GM11168 (cell line): ENCODE data around the gene PACC1.
"Not testable (repeated sequence)": the region's sequence is repeated elsewhere in the genome, so short reads cannot be mapped to it uniquely, and the experiment has no call there.

ENCODE experiments used
- in situ Hi-C: fragments of 300-500 bp; cut with MboI; formaldehyde crosslinking; loops from one replicate; pipeline ENCODE4 v1.12.0; 2022; ENCODE audit warnings: low sequenced_read_pairs; ENCODE audit not compliant: unreplicated experiment

PACC1 gene

DNA sequence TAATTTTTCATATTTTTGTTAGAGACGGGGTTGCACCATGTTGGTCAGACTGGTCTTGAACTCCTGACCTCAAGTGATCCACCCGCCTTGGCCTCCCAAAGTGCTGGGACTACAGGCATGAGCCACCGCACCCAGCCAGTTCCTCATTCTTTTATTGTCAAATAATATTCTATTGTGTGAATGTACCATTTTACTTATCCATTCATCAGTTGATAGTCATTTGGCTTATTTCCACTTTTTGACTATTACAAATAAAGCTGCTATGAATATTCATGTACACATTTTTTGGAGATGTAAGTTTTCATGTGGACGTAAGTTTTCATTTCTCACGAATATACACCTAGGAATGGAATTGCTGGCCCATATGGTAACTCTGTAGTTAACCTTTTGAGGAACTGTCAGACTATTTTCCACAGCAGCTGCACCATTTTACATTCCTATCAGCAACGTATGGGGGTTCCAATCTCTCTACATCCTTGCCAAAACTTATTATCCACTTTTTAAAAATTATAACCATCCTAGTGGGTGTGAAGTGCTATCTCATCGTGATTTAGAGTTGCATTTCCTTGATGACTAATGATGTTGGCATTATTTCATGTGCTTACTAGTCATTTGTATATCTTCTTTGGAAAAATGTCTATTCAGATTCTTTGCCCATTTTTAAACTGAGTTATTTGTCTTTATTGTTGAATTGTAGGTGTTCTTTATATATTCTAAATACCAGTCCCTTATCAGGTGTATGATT, 12.7 kb downstream of the PACC1 start:
- in situ Hi-C loops: no loop called here

DNA sequence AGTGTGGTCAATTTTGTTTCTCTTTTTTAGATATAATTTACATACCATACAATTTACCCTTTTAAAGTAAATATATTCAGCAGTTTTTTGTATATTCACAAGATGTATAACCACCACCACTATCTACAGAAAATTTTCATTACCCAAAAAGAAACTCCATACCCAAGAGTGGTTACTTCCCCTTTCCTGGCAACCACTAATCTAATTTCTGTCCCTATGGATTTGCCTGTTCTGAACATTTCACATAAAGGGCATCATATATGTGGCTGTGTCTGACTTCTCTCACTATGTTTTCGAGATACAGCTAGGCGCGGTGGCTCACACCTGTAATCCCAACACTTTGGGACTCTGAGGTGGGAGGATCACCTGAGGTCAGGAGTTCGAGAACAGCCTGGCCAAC, 13.6 kb downstream of the PACC1 start:
- in situ Hi-C loops: no loop called here

DNA sequence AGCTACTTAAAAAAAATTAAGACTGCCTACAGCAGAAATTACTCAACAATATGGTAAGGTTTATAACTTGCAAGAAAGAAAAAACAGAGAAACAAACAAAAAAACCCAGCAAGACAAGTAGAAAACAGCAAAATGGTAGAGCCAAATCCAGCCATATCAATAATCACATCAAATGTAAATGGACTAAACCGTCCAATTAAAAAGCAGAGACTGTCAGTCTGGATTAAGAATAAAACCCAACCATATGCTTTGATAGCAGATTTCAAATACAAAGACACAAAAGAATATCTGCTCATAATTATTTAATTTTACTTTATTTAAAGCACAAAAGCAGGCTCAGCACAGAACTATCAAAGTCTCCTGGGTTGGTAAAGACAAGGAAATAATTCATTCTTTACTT, 17.5 kb downstream of the PACC1 start:
- in situ Hi-C loops: no loop called here

DNA sequence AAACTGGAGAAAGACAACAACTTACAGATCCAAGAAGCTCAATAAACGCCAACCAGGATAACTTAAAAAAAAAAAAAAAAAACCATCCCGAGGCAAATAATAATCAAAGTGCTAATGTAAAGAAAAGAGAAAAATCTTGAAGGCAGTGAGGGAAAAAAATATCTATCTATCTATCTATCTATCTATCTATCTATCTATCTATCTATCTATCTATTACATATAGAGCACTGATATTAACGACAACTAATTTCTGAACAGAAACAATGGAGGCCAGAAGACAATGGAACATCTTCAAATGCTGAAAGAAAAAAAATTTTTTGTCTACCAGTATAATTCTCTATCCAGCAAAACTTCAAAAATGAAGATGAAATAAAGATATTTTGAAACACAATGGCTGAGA, 18.0 kb downstream of the PACC1 start:
- in situ Hi-C loops: no loop called here

DNA sequence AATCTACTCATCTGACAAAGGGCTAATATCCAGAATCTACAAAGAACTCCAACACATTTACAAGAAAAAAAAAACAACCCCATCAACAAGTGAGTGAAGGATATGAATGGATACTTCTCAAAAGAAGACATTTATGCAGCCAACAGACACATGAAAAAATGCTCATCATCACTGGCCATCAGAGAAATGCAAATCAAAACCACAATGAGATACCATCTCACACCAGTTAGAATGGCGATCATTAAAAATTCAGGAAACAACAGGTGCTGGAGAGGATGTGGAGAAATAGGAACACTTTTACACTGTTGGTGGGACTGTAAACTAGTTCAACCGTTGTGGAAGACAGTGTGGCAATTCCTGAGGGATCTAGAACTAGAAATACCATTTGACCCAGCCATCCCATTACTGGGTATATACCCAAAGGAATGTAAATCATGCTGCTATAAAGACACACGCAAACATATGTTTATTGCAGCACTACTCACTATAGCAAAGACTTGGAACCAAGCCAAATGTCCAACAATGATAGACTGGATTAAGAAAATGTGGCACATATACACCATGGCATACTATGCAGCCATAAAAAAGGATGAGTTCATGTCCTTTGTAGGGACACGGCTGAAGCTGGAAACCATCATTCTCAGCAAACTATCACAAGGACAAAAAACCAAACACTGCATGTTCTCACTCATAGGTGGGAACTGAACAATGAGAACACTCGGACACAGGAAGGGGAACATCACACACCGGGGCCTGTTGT, 18.8 kb downstream of the PACC1 start:
- in situ Hi-C loops: not testable (repeated sequence)

DNA sequence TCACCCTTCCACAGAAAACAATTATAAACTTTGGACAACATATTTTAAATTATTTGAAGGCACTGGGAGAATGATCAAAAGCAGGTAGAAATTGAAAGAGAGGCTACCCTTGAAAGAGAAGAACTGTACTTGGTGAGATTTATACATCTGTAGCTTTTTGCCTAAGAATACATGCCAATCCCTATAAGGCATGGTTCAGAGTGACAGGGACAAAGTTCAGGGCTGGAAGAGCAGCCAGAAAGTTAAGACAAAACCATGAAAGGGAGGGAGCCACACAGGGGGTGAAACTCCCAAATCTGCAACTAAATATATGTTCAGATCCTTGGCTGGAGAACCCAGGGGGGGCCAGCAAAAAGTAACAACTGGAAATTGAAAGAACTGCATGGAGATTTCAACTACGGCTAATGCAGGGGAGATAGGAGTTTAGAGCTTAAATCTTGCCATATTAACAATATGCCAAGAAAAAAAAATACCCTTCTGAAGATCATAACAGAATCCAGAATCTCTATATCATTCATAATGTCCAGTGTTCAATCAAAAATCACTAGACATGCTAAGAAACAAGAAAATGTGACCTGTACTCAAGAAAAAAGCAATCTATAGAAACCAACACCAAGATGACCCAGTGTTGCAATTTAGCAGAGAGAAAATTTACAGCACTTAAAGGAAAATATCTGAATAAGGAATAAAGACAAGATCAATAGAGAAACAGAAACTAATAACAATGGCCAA, 25.5 kb downstream of the PACC1 start:
- in situ Hi-C loops: no loop called here

DNA sequence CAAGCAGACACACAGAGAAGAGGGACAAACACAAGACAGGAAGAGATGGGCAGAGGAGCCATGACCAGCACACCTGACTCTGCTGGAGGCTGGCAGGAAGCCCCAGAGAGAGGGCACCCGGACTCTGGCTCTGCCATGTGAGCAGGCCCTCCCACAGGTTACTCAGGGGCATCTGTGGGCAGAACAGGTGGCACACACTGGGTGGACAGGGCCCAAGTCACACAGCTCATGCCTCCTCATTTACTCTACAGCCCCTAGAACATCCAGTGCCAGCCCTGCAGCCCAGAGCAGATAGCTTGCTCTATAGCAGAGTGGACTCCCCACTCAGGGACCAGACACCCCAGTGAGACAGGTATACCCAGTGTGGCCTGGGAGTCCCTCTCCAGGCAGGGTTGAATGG, 28.7 kb downstream of the PACC1 start:
- in situ Hi-C loops: no loop called here

DNA sequence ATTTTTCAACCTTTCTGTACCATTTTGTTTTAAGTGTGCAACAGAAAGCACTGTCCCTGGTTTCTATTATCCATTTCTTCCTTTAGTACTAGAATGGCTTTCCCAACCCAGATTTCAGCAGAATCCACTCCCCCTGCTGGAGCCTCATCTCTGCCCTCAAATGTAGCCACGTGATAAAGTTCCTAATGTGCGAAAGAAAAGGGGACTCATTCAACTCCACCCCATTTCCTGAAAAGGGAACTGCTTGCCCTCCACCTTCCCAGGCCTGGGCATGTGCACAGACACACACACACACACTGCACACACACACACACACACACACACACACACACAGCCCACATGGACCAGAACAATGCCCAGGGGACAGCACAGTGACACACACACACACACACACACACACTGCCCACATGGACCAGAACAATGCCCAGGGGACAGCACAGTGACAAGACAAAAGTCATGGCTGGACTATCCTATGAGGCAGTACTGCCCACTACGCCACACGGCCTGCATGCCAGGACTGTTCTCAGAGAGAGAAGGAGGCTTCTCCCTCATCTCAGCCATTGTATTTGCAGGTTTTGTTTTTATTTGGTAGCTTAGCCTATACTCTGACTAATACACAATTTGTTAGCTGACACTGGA, 33.2 kb downstream of the PACC1 start:
- in situ Hi-C loops: no loop called here

DNA sequence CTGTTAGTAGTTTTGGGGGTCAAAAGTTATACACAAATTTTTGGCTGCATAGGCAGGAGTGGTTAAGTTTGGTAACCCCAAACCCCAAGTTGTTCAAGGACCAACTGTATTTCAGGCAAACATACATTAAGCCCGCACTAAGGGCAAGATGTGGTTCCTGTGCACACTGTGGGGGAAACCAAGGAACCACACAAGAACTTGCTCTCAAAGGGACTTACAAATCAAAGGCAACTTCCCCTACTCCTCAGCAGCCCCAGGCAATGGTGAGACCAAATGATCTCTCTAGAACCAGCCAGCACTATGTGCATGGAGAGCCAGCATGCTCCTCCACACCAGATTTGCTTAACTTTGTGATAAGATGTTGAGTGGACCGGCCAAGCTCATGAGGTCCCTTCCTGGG, 35.3 kb downstream of the PACC1 start:
- in situ Hi-C loops: no loop called here

DNA sequence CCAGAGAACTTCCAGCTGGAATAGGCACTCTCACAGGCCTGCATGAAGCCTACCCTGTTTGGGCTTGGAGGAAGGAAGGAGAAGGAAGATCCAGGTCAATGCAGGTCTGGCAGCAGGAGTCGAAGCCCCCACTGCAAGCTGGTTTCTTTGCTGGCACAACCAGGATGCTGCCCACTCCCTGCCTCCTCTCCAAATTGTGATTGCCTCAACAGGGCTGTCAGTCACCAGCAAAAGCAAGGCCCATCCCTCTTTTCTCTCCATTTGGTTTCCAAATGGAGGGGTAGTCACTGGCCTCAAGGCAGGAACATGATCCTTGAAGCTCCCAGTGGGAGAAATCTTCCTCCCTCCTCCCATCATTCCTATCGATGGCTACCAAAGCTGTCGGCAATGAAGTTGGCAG, 37.0 kb downstream of the PACC1 start:
- in situ Hi-C loops: no loop called here

DNA sequence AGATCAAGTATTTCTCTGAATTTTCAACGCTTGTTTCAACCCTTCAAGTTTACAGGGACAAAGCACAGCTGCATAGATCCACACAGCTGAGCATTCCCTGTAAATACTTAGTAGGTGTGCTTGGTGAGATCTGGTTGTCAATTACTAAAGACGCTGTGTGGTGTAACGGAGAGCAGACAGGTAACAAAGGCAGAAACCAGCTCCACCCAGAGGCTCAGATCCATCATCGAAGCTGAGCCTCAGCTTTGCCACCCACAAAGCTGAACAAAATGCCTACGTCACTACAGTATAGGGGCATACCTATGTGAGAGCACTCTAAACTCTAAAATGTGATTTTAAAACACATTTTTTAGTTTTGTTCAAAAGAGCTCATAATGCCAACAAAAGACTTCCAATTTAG, 38.7 kb downstream of the PACC1 start:
- in situ Hi-C loops: no loop called here

DNA sequence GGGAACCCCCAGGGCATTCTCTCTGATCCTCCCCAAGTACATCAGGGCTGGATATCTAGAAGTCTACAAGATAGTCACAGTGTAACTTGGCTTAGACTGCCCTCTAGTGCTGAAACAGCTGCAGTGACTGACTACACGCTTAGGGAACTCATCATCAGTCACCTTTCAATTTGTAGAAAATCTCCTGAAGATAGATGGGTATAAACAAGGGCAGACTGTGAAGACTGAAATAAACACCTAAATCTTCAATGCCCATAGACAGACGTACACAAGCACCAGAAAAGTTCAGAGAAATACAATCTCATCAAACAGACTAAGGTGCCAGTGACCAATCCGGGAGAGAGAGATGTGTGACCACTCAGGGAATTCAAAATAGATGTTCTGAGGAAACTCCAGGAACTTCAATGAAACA, 46.6 kb downstream of the PACC1 start:
- in situ Hi-C loops: loop anchor here (5.0 kb wide), 1 partner anchor 306 kb away; no protein-coding TSS in a partner anchor

DNA sequence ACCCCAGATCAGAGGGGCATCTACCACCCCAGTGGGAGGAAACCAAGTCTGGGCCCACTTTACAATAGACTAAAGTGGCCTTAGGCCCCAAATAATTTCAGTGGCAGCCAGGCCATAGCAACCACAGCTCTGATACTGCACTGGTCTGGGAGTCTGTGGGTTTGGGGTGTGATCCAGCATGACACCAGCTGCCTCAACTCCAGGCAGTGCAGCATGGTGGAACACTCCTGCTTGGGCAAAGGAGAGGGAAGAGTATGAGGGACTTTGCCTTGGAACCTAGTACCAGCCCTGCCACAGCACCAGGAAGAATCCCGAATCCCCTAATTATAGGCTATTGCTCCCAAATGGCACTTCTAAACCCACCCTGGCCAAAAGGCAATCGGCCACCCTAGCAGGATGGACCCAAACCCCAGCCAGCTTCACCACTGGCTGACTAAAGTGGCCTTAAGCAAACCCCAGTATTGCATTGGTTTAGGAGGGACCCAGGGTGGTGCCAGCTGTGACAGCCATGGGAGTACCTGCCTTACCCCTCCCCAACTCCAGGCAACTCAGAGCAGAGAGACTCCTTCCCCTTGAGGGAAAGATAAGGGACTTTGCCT, 47.1 kb downstream of the PACC1 start:
- in situ Hi-C loops: loop anchor here (5.0 kb wide), 1 partner anchor 305 kb away; no protein-coding TSS in a partner anchor

DNA sequence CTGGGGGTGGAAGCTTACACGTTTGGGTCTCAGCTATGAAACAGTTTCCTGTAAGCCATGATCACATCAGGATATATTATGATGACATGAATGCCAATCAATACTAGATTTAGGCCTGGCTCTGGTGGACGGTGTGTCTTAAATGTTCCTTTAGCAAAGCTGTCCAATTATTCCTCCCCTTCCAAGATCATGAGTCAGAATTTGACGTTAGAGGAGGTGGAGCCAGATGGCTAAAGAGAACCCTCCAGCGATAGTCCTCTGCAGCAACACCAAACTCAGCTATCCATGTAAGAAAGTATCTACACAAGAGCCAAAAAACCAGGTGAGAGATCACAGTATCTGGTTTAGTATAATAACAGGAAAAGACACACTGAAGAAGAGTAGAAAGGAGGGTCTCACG, 47.8 kb downstream of the PACC1 start:
- in situ Hi-C loops: loop anchor here (5.0 kb wide), 1 partner anchor 305 kb away; no protein-coding TSS in a partner anchor

DNA sequence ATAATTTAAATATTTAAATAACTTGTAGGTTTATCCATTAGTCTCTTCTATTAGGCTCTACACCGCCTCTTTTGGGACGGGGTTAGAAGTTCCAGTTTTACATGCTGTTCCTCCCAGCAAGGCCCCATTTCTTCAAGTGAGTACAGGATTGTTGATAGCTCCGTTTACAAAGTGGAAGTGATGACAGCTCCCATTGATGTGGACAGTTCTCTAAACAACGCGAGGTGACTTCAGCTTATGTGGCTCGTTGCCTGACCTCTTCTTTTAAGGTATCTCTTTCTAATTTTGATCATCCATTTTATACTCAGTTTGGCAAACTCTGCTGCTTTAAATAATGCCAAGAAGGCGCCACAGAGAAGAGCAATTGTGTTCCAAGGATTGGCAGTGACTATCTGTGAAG, 49.7 kb downstream of the PACC1 start:
- in situ Hi-C loops: loop anchor here (5.0 kb wide), 1 partner anchor 303 kb away; no protein-coding TSS in a partner anchor

DNA sequence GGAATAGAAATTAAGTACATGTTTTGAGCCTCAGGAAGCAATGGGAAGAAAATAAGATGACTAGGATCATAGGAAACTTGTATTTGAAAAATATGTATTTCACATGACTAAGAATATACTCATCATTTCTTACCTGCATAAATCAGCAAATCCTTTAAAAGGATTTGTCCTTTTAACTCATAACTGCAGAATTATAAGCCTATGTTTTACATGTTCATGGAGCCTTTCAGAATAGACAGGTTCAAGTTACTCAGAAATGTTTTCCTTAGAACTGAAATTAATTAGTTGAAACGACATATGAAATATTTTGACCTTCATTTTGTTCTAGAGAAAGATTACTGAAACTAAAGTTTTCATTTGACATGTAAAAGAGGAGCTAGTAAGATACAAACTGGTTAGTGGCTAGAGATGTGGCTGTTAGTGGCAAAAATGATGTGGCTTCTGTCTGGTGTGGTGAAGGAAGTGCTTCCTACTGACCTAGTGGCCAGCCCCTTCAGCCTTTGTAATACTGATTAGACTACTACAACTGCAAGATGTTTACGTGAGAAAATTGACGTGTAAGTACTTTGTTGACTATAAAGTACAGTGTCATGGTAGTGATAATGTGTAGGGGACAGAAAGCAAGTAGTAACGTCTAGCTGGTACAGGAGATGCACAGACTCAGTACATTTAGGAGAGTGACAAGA, 54.7 kb downstream of the PACC1 start:
- in situ Hi-C loops: no loop called here

DNA sequence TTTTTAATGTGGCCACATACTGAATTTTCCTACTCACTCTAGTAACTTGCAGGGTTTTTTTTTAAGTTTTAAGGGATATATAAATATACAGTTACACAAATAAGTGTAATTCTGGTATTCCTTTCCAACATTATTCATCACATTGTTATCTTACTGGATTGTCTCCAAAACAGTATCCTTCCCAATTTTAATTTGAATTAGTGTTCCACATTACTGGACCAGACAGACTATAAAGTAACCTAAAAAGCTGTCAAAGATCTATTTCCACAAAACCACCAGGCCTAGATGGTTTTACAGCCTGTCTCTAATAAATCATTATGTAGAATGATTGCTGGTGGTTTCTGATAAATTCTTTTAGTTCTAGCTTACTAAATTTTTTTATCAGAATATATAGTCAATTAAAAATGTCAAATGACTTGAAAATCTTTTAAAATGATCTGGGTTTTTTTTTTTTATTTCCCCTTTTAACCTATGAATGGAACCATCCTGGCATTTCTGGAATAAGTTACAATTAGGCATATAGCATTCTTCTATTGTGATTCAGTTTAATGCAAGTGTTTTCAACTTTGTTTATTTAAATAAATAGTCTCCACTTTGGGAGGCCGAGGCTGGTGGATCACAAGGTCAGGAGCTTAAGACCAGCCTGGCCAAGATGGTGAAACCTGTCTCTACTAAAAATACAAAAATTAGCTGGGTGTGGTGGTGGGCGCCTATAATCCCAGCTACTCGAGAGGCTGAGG, 59.3 kb downstream of the PACC1 start:
- in situ Hi-C loops: no loop called here

DNA sequence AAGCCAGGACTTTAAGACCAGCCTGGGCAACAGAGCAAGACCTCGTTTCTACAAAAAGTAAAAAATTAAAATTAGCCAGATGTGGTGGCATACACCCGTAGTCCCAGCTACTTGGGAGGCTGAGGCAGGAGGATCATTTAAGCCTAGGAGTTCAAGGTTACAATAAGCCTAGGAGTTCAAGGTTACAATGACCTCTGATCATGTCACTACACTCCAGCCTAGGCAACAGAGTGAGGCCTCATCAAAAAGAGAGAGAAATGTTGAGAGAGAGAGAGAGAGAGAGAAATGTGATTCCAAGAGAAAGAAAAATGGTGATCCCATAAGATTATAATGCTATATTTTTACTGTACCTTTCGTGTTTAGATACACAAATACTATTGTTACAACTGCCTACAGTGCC, 60.2 kb downstream of the PACC1 start:
- in situ Hi-C loops: no loop called here

DNA sequence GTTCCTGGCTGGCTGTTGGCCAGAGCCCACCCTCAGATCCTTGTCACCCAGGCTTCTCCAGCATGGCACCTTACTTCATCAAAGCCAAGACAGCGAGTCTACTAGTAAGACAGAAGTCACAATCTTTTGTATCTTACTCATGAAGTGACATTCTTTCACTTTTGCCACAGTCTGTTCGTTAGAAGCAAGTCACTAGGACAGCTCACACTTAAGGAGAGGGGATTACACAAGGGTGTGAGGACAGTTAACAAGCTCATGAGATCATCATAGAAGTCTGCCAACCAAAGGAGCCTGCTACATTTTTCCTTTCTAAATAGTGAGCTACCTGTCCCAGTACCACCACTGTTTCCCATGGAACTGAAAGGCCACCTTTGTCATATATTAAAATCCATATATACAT, 61.5 kb downstream of the PACC1 start:
- in situ Hi-C loops: no loop called here
